ENCODE data around the gene ABCA12. TPM values are rescaled to one million over a fixed set of nuclear protein-coding genes. Genes with fewer than 3 reads are reported as not detected.
"Not testable (repeated sequence)": the region's sequence is repeated elsewhere in the genome, so short reads cannot be mapped to it uniquely, and the experiment has no call there.

ABCA12 gene
- total RNA-seq, 1 donor from 2014 or later = 0.12 TPM

DNA sequence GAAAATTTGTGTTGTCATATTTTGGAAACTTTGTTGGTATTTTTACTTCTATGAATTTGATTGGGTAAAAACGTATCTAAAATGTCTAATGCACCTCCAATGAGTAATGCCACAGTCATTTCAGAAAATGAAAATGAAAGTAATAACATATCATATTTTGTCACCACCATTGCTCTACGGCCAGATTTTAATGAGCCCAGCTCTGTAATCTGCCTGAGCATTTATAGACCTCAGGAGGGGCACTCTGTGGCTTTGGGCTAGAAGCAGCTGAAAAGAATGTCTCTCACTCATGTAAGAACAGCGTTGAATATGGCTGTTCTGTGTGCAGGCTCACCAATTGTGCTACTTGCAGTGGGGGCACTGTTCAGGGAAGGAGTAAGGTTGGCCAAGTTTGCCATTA, 32.7 kb upstream of the ABCA12 start:
- no peaks in the 10 kb centered on the region for H3K4me1 Mint-ChIP-seq
- no peaks in the 10 kb centered on the region for H3K36me3 Mint-ChIP-seq (ENCODE audit: low read depth)
- peaks cover 5% of the 10 kb centered on the region for H3K9me3 Mint-ChIP-seq
- no peaks in the 10 kb centered on the region for H3K27me3 Mint-ChIP-seq (ENCODE audit: low read depth)
- H3K27ac Mint-ChIP-seq (ENCODE audit: unreplicated experiment) = no peak overlapping the region
- TF ChIP-seq, protein P1, sequence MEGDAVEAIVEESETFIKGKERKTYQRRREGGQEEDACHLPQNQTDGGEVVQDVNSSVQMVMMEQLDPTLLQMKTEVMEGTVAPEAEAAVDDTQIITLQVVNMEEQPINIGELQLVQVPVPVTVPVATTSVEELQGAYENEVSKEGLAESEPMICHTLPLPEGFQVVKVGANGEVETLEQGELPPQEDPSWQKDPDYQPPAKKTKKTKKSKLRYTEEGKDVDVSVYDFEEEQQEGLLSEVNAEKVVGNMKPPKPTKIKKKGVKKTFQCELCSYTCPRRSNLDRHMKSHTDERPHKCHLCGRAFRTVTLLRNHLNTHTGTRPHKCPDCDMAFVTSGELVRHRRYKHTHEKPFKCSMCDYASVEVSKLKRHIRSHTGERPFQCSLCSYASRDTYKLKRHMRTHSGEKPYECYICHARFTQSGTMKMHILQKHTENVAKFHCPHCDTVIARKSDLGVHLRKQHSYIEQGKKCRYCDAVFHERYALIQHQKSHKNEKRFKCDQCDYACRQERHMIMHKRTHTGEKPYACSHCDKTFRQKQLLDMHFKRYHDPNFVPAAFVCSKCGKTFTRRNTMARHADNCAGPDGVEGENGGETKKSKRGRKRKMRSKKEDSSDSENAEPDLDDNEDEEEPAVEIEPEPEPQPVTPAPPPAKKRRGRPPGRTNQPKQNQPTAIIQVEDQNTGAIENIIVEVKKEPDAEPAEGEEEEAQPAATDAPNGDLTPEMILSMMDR (conservative IDR thresholded peaks at IDR 0.05) = no peak
- no peak overlapping the region for H3K4me3 Mint-ChIP-seq
- DNase-seq (ENCODE audit: low read depth, low spot score) = no peak

DNA sequence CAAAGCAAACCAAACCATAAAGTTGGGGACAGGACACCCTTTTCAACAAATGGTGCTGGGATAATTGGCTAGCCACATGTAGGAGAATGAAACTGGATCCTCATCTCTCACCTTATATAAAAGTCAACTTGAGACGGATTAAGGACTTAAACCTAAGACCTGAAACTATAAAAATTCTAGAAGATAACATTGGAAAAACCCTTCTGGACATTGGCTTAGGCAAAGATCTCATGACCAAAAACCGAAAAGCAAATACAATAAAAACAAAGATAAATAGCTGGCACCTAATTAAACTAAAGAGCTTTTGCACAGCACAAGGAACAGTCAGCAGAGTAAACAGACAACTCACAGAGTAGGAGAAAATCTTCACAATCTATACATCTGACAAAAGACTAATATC, 28.1 kb upstream of the ABCA12 start:
- H3K27me3 Mint-ChIP-seq (ENCODE audit: low read depth) = not testable (repeated sequence)

DNA sequence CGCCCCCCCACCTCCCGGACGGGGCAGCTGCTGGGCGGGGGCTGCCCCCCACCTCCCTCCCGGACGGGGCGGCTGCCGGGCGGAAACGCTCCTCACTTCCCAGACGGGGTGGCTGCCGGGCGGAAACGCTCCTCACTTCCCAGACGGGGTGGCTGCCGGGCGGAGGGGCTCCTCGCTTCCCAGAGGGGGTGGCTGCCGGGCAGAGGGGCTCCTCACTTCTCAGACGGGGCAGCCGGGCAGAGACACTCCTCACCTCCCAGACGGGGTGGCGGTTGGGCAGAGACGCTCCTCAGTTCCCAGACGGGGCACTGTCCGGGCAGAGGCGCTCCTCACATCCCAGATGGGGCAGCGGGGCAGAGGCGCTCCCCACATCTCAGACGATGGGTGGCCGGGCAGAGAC, 24.9 kb upstream of the ABCA12 start:
- H3K27me3 Mint-ChIP-seq (ENCODE audit: low read depth); H3K36me3 Mint-ChIP-seq (ENCODE audit: low read depth); H3K4me3 Mint-ChIP-seq; H3K27ac Mint-ChIP-seq (ENCODE audit: unreplicated experiment); DNase-seq (ENCODE audit: low read depth, low spot score); H3K4me1 Mint-ChIP-seq: not testable (repeated sequence)
- peaks cover 20% of the 10 kb centered on the region for H3K9me3 Mint-ChIP-seq

More for the DNA sequence above, 28.1 kb upstream of the ABCA12 start:
- H3K9me3 Mint-ChIP-seq = peaks cover 20% of the 10 kb centered on the region
- H3K4me3 Mint-ChIP-seq; H3K4me1 Mint-ChIP-seq; H3K27ac Mint-ChIP-seq (ENCODE audit: unreplicated experiment); H3K36me3 Mint-ChIP-seq (ENCODE audit: low read depth); DNase-seq (ENCODE audit: low read depth, low spot score): not testable (repeated sequence)

DNA sequence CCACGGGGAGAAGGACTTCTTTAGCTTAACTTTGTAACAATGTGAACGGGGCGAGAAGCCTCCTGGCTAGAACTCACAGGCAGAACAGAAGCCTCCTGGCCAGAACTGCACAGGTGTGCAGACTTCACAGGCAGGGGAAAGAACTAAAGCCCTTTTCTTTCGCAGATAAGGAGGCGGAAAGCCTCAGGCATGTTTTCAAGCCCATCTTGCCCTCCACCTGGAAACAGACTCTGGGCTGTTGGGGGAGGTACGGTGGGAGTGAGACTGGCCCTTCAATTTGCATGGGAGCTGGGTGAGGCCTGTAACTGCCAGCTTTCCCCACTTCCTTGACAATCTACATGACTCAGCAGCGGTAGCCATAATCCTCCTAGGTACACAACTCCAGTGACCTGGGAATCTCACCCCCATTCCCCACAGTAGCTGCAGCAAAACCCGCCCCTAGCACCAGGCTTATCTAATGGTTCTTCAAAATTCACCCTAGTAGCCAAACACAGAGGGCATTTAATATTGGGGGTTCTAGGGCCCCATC, 22.9 kb upstream of the ABCA12 start:
- no peak overlapping the region for H3K4me3 Mint-ChIP-seq
- H3K36me3 Mint-ChIP-seq (ENCODE audit: low read depth) = peaks cover 2% of the 10 kb centered on the region
- TF ChIP-seq, protein P1 (conservative IDR thresholded peaks at IDR 0.05) = no peak
- no peaks in the 10 kb centered on the region for H3K4me1 Mint-ChIP-seq
- H3K9me3 Mint-ChIP-seq = peaks cover 16% of the 10 kb centered on the region
- no peaks in the 10 kb centered on the region for H3K27me3 Mint-ChIP-seq (ENCODE audit: low read depth)
- H3K27ac Mint-ChIP-seq (ENCODE audit: unreplicated experiment) = no peak overlapping the region
- DNase-seq (ENCODE audit: low read depth, low spot score) = no peak

DNA sequence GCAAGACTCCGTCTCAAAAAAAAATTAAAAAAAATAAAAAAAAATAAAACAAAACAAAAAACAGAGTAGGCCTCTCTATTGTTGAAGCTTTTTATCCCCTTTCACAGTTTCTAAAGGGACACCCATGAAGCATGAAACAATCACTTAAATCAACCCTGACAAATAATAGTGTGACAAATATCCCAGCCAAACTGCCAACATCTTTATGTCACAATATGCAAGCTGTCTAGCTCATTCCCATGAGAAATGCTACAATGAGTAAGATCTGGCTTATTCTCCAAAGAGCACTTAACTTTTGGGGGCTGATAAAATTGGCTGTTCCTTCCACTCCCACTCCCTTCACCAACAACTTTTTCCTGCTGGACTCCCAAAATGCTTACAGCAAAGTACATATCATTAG, 21.7 kb upstream of the ABCA12 start:
- H3K4me3 Mint-ChIP-seq = no peak overlapping the region
- no peaks in the 10 kb centered on the region for H3K36me3 Mint-ChIP-seq (ENCODE audit: low read depth)
- no peak for DNase-seq (ENCODE audit: low read depth, low spot score)
- no peak overlapping the region for H3K27ac Mint-ChIP-seq (ENCODE audit: unreplicated experiment)
- H3K4me1 Mint-ChIP-seq = no peaks in the 10 kb centered on the region
- H3K27me3 Mint-ChIP-seq (ENCODE audit: low read depth) = no peaks in the 10 kb centered on the region
- TF ChIP-seq, protein P1 (conservative IDR thresholded peaks at IDR 0.05) = no peak
- peaks cover 10% of the 10 kb centered on the region for H3K9me3 Mint-ChIP-seq

DNA sequence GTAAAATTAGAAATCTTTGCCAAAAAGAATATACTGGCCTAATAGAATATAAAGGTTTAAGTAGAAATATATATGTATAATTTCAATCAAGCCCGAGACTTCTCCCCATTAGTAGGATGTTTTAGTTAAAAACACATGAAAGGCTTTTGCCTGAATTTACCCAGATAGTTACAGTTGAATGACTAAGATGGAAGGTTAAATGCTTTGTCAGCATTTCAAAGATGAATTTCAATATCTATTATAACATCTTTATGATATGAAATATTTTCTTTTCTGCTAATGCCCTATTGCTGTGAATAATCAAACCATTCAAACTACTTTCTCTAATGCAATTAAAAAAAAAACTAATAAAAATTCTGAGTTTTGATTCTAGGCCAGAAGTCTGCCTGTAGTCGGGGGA, 18.0 kb upstream of the ABCA12 start:
- Mint-ChIP-seq H3K4me3 (no peak overlapping the region), H3K27ac (ENCODE audit: unreplicated experiment) (no peak overlapping the region), H3K4me1 (no peaks in the 10 kb centered on the region), H3K9me3 (no peaks in the 10 kb centered on the region), H3K27me3 (ENCODE audit: low read depth) (no peaks in the 10 kb centered on the region), H3K36me3 (ENCODE audit: low read depth) (no peaks in the 10 kb centered on the region)
- no peak for DNase-seq (ENCODE audit: low read depth, low spot score)
- TF ChIP-seq, protein P1 (conservative IDR thresholded peaks at IDR 0.05) = no peak

DNA sequence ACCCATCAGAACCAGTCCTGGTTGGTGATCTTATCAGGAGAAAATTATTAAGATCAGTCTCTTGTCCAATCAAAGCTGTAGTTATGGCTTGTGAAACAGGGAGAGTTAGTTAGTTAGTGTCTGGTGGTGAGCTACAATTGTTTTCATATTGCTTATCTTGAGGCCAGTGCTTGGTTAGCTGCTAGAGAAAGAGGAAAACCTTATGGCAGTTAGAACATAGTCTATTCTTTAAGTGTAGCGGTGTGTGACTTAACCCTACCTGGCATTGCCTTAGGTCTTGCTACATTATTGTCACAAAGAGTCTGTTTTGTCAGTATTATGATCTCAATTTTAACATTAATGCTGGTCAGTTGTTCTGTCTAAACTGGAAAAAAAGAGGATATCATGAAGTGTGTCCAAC, 11.5 kb upstream of the ABCA12 start:
- H3K9me3 Mint-ChIP-seq = no peaks in the 10 kb centered on the region
- DNase-seq (ENCODE audit: low read depth, low spot score) = no peak
- H3K27me3 Mint-ChIP-seq (ENCODE audit: low read depth) = no peaks in the 10 kb centered on the region
- H3K4me3 Mint-ChIP-seq = no peak overlapping the region
- TF ChIP-seq, protein P1 (conservative IDR thresholded peaks at IDR 0.05) = no peak
- H3K4me1 Mint-ChIP-seq = no peaks in the 10 kb centered on the region
- H3K27ac Mint-ChIP-seq (ENCODE audit: unreplicated experiment) = no peak overlapping the region
- no peaks in the 10 kb centered on the region for H3K36me3 Mint-ChIP-seq (ENCODE audit: low read depth)
